CD4-positive, alpha-beta T cell (primary cell): ENCODE results near the gene SPAAR. TPM values are rescaled to one million over a fixed set of nuclear protein-coding genes. Genes with fewer than 3 reads are reported as not detected.
"Not testable (repeated sequence)": the region's sequence is repeated elsewhere in the genome, so short reads cannot be mapped to it uniquely, and the experiment has no call there.

ENCODE experiments used
- ATAC-seq: fragments of 200-7000 bp; cut with Tn5 transposase; one replicate; pipeline ENCODE4 v1.10.0; 2022; ENCODE audit warnings: mild to moderate bottlenecking; ENCODE audit not compliant: poor library complexity
- CTCF ChIA-PET: fragments of 350-600 bp; sonication (Branson Sonifier 250); formaldehyde crosslinking; loops from one replicate; lab custom pipeline; 2021; ENCODE audit warnings: antibody characterized with exemption, inconsistent platforms; lab: Charles Lee
- POLR2A ChIA-PET: fragments of 350-600 bp; sonication (Branson Sonifier 250); formaldehyde crosslinking; loops from one replicate; lab custom pipeline; 2021; ENCODE audit warnings: antibody characterized with exemption, inconsistent platforms; lab: Charles Lee
- DNase-seq, 14 experiments: peaks; one replicate each; pipeline ENCODE4 v3.0.0-alpha.2; 2013 to 2020; ENCODE audit warnings: mixed read lengths in 2 of 14
- H3K27ac ChIP-seq, 2 donors: one replicate each; pipeline versions ENCODE4 v1.5.1 to v1.7.0; 2013; ENCODE audit warnings: low read length in 2 of 2, low read depth in 1 of 2, mild to moderate bottlenecking in 1 of 2
- H3K27me3 ChIP-seq, 2 experiments: 1 replicate in 1 of 2; 2 replicates in 1 of 2; pipeline versions ENCODE4 v1.6.1 to v1.7.0; 2013; ENCODE audit warnings: low read length in 2 of 2, control low read depth in 1 of 2, mild to moderate bottlenecking in 1 of 2, moderate library complexity in 1 of 2; ENCODE audit not compliant: insufficient read depth in 2 of 2, control insufficient read depth in 1 of 2
- H3K36me3 ChIP-seq: one replicate; pipeline ENCODE4 v1.6.1; 2013; ENCODE audit warnings: low read length, control low read depth; ENCODE audit not compliant: insufficient read depth
- H3K4me1 ChIP-seq: one replicate; pipeline ENCODE4 v1.6.1; 2013; ENCODE audit warnings: low read length, control low read depth; ENCODE audit not compliant: insufficient read depth
- H3K4me3 ChIP-seq: one replicate; pipeline ENCODE4 v1.5.1; 2013; ENCODE audit warnings: mild to moderate bottlenecking, low read length, moderate library complexity
- H3K9me3 ChIP-seq, 2 experiments: 1 replicate in 1 of 2; 2 replicates in 1 of 2; pipeline versions ENCODE4 v1.6.1 to v1.7.0; 2013; ENCODE audit warnings: low read length in 2 of 2, mild to moderate bottlenecking in 2 of 2, control low read depth in 1 of 2, moderate library complexity in 1 of 2; ENCODE audit not compliant: control insufficient read depth in 1 of 2, insufficient read depth in 1 of 2
- H3K27ac Mint-ChIP-seq: one replicate; pipeline ENCODE4 v1.8.0; 2020; ENCODE audit warnings: mixed read lengths
- H3K27me3 Mint-ChIP-seq: one replicate; pipeline ENCODE4 v1.8.0; 2021; ENCODE audit warnings: mixed read lengths
- H3K36me3 Mint-ChIP-seq: one replicate; pipeline ENCODE4 v1.8.0; 2021; ENCODE audit warnings: low read depth, mixed read lengths
- H3K4me1 Mint-ChIP-seq: one replicate; pipeline ENCODE4 v1.8.0; 2021; ENCODE audit warnings: low read depth, mixed read lengths
- H3K4me3 Mint-ChIP-seq: one replicate; pipeline ENCODE4 v1.8.0; 2020; ENCODE audit warnings: mild to moderate bottlenecking, mixed read lengths
- H3K9me3 Mint-ChIP-seq: one replicate; pipeline ENCODE4 v1.8.0; 2020; ENCODE audit warnings: mixed read lengths
- intact Hi-C, 2 experiments: fragments of 100-400 bp; cut with DNase I in 1 of 2; cut with micrococcal nuclease in 1 of 2; formaldehyde crosslinking; loops; one replicate each; pipeline versions ENCODE4 v1.15.1 to v1.9.0; 2023 to 2025; cut with DNase I, micrococcal nuclease
- total RNA-seq, 174 experiments: library from RNA in 2 of 174; stranded (reverse) in 2 of 174; gene quantifications; one replicate each; pipeline ENCODE4 v1.2.3 and lab custom pipeline; 2021 to 2026
- TF ChIP-seq, protein P1 (sequence below): fragments of 200-600 bp; IDR thresholded peaks from one replicate; pipeline ENCODE4 v1.8.0; 2022; ENCODE audit warnings: antibody characterized with exemption, mild to moderate bottlenecking

Gene SPAAR
- total RNA-seq, 2 experiments from 2014 or later, result not detected

DNA sequence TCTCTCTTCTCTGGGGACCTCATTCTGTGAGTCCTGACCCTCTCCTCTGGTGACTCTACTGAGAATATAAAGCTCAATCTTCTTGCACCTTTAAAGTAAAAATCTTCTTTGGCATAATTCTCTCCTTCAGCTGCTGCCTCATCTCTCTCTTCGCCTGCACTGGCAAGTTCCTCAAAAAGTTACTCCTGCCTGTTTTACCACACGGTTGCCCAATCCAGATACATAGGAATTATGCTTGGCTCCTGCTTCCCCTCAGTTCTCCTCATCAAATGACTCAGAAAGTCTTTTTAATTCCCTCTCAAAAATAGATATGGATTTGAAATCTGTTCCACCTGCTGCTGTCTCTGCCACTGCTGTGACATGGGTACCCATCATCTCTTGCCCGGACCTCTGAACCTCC, 17.6 kb upstream of the SPAAR start:
- intact Hi-C loops, result no loop called here
- DNase-seq (no peak), ATAC-seq (no peak)
- ChIA-PET CTCF (interaction anchor here (1.5 kb wide), 1 partner anchor 9 kb away, joined by 4 read pairs; no protein-coding TSS in a partner anchor), POLR2A (no interaction called here)
- Histone ChIP-seq H3K4me3 (no peak overlapping the region), H3K36me3 (no peaks in the 10 kb centered on the region), H3K9me3 (no peaks in the 10 kb centered on the region), H3K27me3 (peaks cover 2 to 10% of the 10 kb centered on the region in 2 experiments), H3K27ac (no peak overlapping the region), H3K4me1 (no peaks in the 10 kb centered on the region)
- no peak overlapping the region for H3K27ac Mint-ChIP-seq
- TF ChIP-seq, protein P1, sequence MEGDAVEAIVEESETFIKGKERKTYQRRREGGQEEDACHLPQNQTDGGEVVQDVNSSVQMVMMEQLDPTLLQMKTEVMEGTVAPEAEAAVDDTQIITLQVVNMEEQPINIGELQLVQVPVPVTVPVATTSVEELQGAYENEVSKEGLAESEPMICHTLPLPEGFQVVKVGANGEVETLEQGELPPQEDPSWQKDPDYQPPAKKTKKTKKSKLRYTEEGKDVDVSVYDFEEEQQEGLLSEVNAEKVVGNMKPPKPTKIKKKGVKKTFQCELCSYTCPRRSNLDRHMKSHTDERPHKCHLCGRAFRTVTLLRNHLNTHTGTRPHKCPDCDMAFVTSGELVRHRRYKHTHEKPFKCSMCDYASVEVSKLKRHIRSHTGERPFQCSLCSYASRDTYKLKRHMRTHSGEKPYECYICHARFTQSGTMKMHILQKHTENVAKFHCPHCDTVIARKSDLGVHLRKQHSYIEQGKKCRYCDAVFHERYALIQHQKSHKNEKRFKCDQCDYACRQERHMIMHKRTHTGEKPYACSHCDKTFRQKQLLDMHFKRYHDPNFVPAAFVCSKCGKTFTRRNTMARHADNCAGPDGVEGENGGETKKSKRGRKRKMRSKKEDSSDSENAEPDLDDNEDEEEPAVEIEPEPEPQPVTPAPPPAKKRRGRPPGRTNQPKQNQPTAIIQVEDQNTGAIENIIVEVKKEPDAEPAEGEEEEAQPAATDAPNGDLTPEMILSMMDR, result no peak
- no peak overlapping the region for H3K4me3 Mint-ChIP-seq
- peaks cover 14% of the 10 kb centered on the region for H3K27me3 Mint-ChIP-seq
- no peaks in the 10 kb centered on the region for H3K4me1 Mint-ChIP-seq
- H3K9me3 Mint-ChIP-seq, result no peaks in the 10 kb centered on the region
- no peaks in the 10 kb centered on the region for H3K36me3 Mint-ChIP-seq

GRCh38 chr9:35892051-35892450, 17.2 kb upstream of the SPAAR start:
- Histone ChIP-seq H3K36me3 (no peaks in the 10 kb centered on the region), H3K9me3 (no peaks in the 10 kb centered on the region), H3K27ac (no peak overlapping the region), H3K4me1 (no peaks in the 10 kb centered on the region), H3K4me3 (no peak overlapping the region), H3K27me3 (peaks cover 2 to 10% of the 10 kb centered on the region in 2 experiments)
- Mint-ChIP-seq H3K9me3 (no peaks in the 10 kb centered on the region), H3K27ac (no peak overlapping the region), H3K36me3 (no peaks in the 10 kb centered on the region), H3K4me3 (no peak overlapping the region), H3K4me1 (no peaks in the 10 kb centered on the region), H3K27me3 (peaks cover 14% of the 10 kb centered on the region)
- TF ChIP-seq, protein P1, result no peak
- ATAC-seq (no peak), DNase-seq (no peak)
- ChIA-PET CTCF (interaction anchor here (1.5 kb wide), 1 partner anchor 10 kb away, joined by 4 read pairs; no protein-coding TSS in a partner anchor), POLR2A (no interaction called here)
- intact Hi-C loops, result no loop called here

GRCh38 chr9:35896570-35896969, 12.7 kb upstream of the SPAAR start:
- no peaks in the 10 kb centered on the region for H3K9me3 ChIP-seq
- DNase-seq (no peak), ATAC-seq (no peak)
- CTCF ChIA-PET, result interaction anchor here (1.0 kb wide), 1 partner anchor 14 kb away, joined by 3 read pairs; no protein-coding TSS in a partner anchor
- no peaks in the 10 kb centered on the region for H3K4me1 Mint-ChIP-seq
- no peak overlapping the region for H3K27ac ChIP-seq
- H3K27me3 ChIP-seq, result peaks cover 2 to 10% of the 10 kb centered on the region in 2 experiments
- no peak overlapping the region for H3K4me3 ChIP-seq
- no peaks in the 10 kb centered on the region for H3K4me1 ChIP-seq
- intact Hi-C loops, result no loop called here
- TF ChIP-seq, protein P1, result no peak
- H3K36me3 Mint-ChIP-seq, result no peaks in the 10 kb centered on the region
- H3K27ac Mint-ChIP-seq, result no peak overlapping the region
- no peak overlapping the region for H3K4me3 Mint-ChIP-seq
- no peaks in the 10 kb centered on the region for H3K9me3 Mint-ChIP-seq
- H3K27me3 Mint-ChIP-seq, result peaks cover 11% of the 10 kb centered on the region
- H3K36me3 ChIP-seq, result no peaks in the 10 kb centered on the region
- POLR2A ChIA-PET, result no interaction called here

DNA sequence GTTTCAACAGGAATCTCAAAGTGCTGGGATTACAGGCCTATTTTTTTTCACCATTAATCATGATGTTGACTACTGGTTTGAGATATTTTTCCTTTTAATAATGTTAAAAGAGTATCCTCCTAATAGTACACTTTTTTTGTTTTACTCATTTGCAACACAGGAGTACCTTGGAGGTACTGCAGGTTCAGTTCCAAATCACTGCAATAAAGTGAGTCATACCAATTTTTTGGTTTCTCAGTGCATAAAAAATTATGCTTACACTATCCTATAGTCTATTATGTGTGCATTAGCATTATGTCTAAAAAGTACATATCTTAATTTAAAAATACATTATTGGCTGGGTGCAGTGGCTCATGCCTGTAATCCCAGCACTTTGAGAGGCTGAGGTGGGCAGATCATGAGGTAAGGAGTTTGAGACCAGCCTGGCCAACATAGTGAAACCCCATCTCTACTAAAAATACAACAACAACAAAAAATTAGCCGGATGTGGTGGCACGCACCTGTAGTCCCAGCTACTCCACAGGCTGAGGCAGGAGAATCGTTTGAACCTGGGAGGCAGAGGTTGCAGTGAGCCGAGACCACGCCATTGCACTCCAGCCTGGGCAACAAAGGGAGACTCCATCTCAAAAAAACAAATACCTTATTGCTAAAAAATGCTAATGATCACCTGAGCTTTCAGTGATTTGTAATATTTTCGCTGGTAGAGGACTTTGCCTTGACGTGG, 11.8 kb upstream of the SPAAR start:
- H3K4me1 Mint-ChIP-seq, H3K27ac ChIP-seq, H3K36me3 Mint-ChIP-seq, DNase-seq, H3K9me3 ChIP-seq, H3K27me3 ChIP-seq, intact Hi-C loops, H3K27me3 Mint-ChIP-seq, POLR2A ChIA-PET, H3K27ac Mint-ChIP-seq, H3K4me3 ChIP-seq, H3K4me3 Mint-ChIP-seq, H3K9me3 Mint-ChIP-seq, ATAC-seq, H3K4me1 ChIP-seq, H3K36me3 ChIP-seq: not testable (repeated sequence)
- CTCF ChIA-PET, result interaction anchor here (1.0 kb wide), 1 partner anchor 15 kb away, joined by 3 read pairs; no protein-coding TSS in a partner anchor
